Liver (tissue), 9 donors: ENCODE measurements around the gene SNRPA1. TPM values are rescaled to one million over a fixed set of nuclear protein-coding genes. Genes with fewer than 3 reads are reported as not detected.

Source experiments
- DNase-seq: peaks from one replicate; pipeline ENCODE4 v3.0.0-alpha.2; 2017; ENCODE audit warnings: low spot score
- H3K27ac ChIP-seq, 2 donors: one replicate each; pipeline ENCODE4 v1.7.0; 2013; ENCODE audit warnings: inconsistent platforms in 2 of 2, low read length in 2 of 2, control low read depth in 1 of 2, low read depth in 1 of 2, mild to moderate bottlenecking in 1 of 2
- H3K27me3 ChIP-seq, 4 donors: one replicate each; pipeline versions ENCODE4 v1.6.1 to v1.7.0; 2013; ENCODE audit warnings: low read length in 3 of 4, inconsistent platforms in 1 of 4, mild to moderate bottlenecking in 1 of 4, moderate library complexity in 1 of 4; ENCODE audit not compliant: control insufficient read depth in 4 of 4, insufficient read depth in 4 of 4
- H3K36me3 ChIP-seq, 4 donors: one replicate each; pipeline versions ENCODE4 v1.6.1 to v1.7.0; 2013; ENCODE audit warnings: low read length in 3 of 4, mild to moderate bottlenecking in 3 of 4, low read depth in 1 of 4, moderate library complexity in 1 of 4; ENCODE audit not compliant: control insufficient read depth in 4 of 4, insufficient read depth in 3 of 4
- H3K4me1 ChIP-seq, 4 donors: one replicate each; pipeline versions ENCODE4 v1.6.1 to v1.7.0; 2013; ENCODE audit warnings: low read length in 3 of 4, mild to moderate bottlenecking in 3 of 4, moderate library complexity in 1 of 4; ENCODE audit not compliant: control insufficient read depth in 4 of 4, insufficient read depth in 4 of 4
- H3K4me3 ChIP-seq, 3 donors: one replicate each; pipeline versions ENCODE4 v1.6.1 to v1.7.0; 2013; ENCODE audit warnings: low read length in 3 of 3, control low read depth in 1 of 3, low read depth in 1 of 3, mild to moderate bottlenecking in 1 of 3
- H3K9ac ChIP-seq, 2 donors: one replicate each; pipeline ENCODE4 v1.7.0; 2013; ENCODE audit warnings: low read length in 2 of 2, mild to moderate bottlenecking in 2 of 2, moderate library complexity in 2 of 2, control low read depth in 1 of 2, low read depth in 1 of 2
- H3K9me3 ChIP-seq, 4 donors: one replicate each; pipeline versions ENCODE4 v1.6.1 to v1.7.0; 2013; ENCODE audit warnings: low read length in 3 of 4; ENCODE audit not compliant: control insufficient read depth in 4 of 4
- EGR1 ChIP-seq, 2 donors: IDR thresholded peaks; 2 replicates each; pipeline ENCODE4 v1.6.1; 2016 to 2018; ENCODE audit warnings: antibody characterized with exemption in 2 of 2, low read depth in 2 of 2
- FOXA2 ChIP-seq: IDR thresholded peaks from 2 replicates; pipeline ENCODE4 v1.6.1; 2016; ENCODE audit warnings: antibody characterized with exemption
- GABPA ChIP-seq, 2 donors: IDR thresholded peaks in 1 of 2; conservative IDR thresholded peaks in 1 of 2; 2 replicates each; pipeline ENCODE4 v1.6.1; 2016; ENCODE audit warnings: antibody characterized with exemption in 2 of 2, mild to moderate bottlenecking in 1 of 2, moderate library complexity in 1 of 2
- HNF4A ChIP-seq, 2 donors: conservative IDR thresholded peaks; 2 replicates each; pipeline ENCODE4 v1.6.1; 2016; ENCODE audit warnings: antibody characterized with exemption in 2 of 2, mild to moderate bottlenecking in 2 of 2
- HNF4G ChIP-seq: IDR thresholded peaks from 2 replicates; pipeline ENCODE4 v1.6.1; 2016; ENCODE audit warnings: antibody characterized with exemption
- JUND ChIP-seq, 2 donors: IDR thresholded peaks; 2 replicates each; pipeline ENCODE4 v1.6.1; 2016; ENCODE audit warnings: antibody characterized with exemption in 2 of 2
- RAD21 ChIP-seq, 2 donors: IDR thresholded peaks; 2 replicates each; pipeline ENCODE4 v1.6.1; 2016; ENCODE audit warnings: antibody characterized with exemption in 2 of 2, mild to moderate bottlenecking in 2 of 2
- RXRA ChIP-seq, 2 donors: IDR thresholded peaks; 2 replicates each; pipeline ENCODE4 v1.6.1; 2017 to 2018; ENCODE audit warnings: antibody characterized with exemption in 2 of 2, mild to moderate bottlenecking in 1 of 2
- SP1 ChIP-seq: IDR thresholded peaks from 2 replicates; pipeline ENCODE4 v1.6.1; 2018; ENCODE audit warnings: antibody characterized with exemption, mild to moderate bottlenecking
- TAF1 ChIP-seq: conservative IDR thresholded peaks from 2 replicates; pipeline ENCODE4 v1.6.1; 2016; ENCODE audit warnings: antibody characterized with exemption, mild to moderate bottlenecking
- YY1 ChIP-seq: IDR thresholded peaks from 2 replicates; pipeline ENCODE4 v1.6.1; 2016; ENCODE audit warnings: antibody characterized with exemption, mild to moderate bottlenecking
- WGBS: extraction: QIAGEN DNeasy Blood & Tissue Kit; methylation state at CpG from one replicate; pipeline ENCODE4 v1.1.7; 2013; 5-methylcytosine and 5-hydroxymethylcytosine counted together
- polyA plus RNA-seq, 2 donors: library from polyadenylated mRNA; stranded (reverse) in 1 of 2; unstranded in 1 of 2; fragments of 200-250 nt in 1 of 2; fragments of >200 nt in 1 of 2; fragmentation: Nextera tagmentation in 1 of 2; extraction: Ambion mirVana in 1 of 2; gene quantifications; one replicate each; pipeline versions ENCODE4 v1.2.1 to v1.2.3, GENCODE V29; 2013 to 2015
- total RNA-seq, 2 donors: library from RNA; depleted of rRNA; stranded (reverse); fragments of >200 nt; gene quantifications; one replicate each; pipeline ENCODE4 v1.2.3, GENCODE V29; 2014
- TF ChIP-seq, protein P1 (sequence below): IDR thresholded peaks from 2 replicates; pipeline ENCODE4 v1.6.1; 2016; ENCODE audit warnings: antibody characterized with exemption, mild to moderate bottlenecking
- TF ChIP-seq, protein P2 (sequence below): fragments of 150-350 bp; IDR thresholded peaks from 2 replicates; pipeline ENCODE4 v1.5.1; 2017; ENCODE audit warnings: improper control_type of control experiment, low read depth, low read length; ENCODE audit not compliant: missing input control
- TF ChIP-seq, protein P3 (sequence below): IDR thresholded peaks from 2 replicates; pipeline ENCODE4 v1.6.1; 2016; ENCODE audit warnings: antibody characterized with exemption
- TF ChIP-seq, protein P4 (sequence below): IDR thresholded peaks from 2 replicates; pipeline ENCODE4 v1.6.1; 2016; ENCODE audit warnings: antibody characterized with exemption
- donor health status: healthy.
- donor health status: healthy.
- donor health status: healthy.
- donor health status: healthy.
- donor health status: healthy.

Gene SNRPA1
- total and polyA plus RNA-seq, 4 donors, result 12.7 to 31.7 (median 18.0) TPM

DNA sequence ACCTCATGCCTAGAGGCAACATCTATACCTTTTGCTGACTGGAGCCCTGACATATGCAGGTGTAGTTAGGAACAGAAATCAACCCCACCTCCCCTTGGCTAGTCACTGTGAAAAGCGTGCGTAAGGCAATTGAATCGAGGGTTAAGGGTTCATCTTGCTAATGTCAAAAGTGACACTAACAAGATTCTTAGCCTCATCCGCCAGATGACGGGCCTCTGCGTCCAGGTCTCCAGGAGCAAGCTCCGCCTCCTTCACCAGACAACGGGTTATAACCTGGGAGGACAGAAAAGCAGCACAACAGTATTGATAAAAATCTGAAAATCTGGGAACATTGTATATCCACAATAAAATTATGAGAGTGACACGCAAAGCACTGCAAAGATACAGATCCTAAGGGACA, 22.5 kb downstream of the SNRPA1 start:
- Histone ChIP-seq H3K4me1 (peaks cover 0 to 11% (median under 1%) of the 10 kb centered on the region in 4 donors), H3K9ac (no peak overlapping the region), H3K9me3 (no peaks in the 10 kb centered on the region), H3K36me3 (peaks cover 18 to 54% (median 51%) of the 10 kb centered on the region in 4 donors), H3K27ac (no peak overlapping the region), H3K4me3 (no peak overlapping the region), H3K27me3 (no peaks in the 10 kb centered on the region)
- no peak for DNase-seq
- TF ChIP-seq, protein P1, sequence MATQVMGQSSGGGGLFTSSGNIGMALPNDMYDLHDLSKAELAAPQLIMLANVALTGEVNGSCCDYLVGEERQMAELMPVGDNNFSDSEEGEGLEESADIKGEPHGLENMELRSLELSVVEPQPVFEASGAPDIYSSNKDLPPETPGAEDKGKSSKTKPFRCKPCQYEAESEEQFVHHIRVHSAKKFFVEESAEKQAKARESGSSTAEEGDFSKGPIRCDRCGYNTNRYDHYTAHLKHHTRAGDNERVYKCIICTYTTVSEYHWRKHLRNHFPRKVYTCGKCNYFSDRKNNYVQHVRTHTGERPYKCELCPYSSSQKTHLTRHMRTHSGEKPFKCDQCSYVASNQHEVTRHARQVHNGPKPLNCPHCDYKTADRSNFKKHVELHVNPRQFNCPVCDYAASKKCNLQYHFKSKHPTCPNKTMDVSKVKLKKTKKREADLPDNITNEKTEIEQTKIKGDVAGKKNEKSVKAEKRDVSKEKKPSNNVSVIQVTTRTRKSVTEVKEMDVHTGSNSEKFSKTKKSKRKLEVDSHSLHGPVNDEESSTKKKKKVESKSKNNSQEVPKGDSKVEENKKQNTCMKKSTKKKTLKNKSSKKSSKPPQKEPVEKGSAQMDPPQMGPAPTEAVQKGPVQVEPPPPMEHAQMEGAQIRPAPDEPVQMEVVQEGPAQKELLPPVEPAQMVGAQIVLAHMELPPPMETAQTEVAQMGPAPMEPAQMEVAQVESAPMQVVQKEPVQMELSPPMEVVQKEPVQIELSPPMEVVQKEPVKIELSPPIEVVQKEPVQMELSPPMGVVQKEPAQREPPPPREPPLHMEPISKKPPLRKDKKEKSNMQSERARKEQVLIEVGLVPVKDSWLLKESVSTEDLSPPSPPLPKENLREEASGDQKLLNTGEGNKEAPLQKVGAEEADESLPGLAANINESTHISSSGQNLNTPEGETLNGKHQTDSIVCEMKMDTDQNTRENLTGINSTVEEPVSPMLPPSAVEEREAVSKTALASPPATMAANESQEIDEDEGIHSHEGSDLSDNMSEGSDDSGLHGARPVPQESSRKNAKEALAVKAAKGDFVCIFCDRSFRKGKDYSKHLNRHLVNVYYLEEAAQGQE, result no peak
- TF ChIP-seq YY1, result no peak
- no peak for TF ChIP-seq EGR1 (IDR thresholded peaks at IDR 0.05; ENCODE audit: low read depth in 2 of 2)
- no peak for TF ChIP-seq GABPA (IDR thresholded peaks at IDR 0.05 in 1 of 2, conservative IDR thresholded peaks at IDR 0.05 in 1 of 2)
- TF ChIP-seq HNF4A (conservative IDR thresholded peaks at IDR 0.05), result no peak
- no peak for TF ChIP-seq TAF1
- TF ChIP-seq, protein P2, sequence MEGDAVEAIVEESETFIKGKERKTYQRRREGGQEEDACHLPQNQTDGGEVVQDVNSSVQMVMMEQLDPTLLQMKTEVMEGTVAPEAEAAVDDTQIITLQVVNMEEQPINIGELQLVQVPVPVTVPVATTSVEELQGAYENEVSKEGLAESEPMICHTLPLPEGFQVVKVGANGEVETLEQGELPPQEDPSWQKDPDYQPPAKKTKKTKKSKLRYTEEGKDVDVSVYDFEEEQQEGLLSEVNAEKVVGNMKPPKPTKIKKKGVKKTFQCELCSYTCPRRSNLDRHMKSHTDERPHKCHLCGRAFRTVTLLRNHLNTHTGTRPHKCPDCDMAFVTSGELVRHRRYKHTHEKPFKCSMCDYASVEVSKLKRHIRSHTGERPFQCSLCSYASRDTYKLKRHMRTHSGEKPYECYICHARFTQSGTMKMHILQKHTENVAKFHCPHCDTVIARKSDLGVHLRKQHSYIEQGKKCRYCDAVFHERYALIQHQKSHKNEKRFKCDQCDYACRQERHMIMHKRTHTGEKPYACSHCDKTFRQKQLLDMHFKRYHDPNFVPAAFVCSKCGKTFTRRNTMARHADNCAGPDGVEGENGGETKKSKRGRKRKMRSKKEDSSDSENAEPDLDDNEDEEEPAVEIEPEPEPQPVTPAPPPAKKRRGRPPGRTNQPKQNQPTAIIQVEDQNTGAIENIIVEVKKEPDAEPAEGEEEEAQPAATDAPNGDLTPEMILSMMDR, result no peak
- TF ChIP-seq JUND (IDR thresholded peaks at IDR 0.05), result no peak
- TF ChIP-seq RXRA (IDR thresholded peaks at IDR 0.05), result no peak
- no peak for TF ChIP-seq HNF4G
- no peak for TF ChIP-seq SP1
- 92% methylated on average over 9 of the region's 9 CpGs for WGBS

DNA sequence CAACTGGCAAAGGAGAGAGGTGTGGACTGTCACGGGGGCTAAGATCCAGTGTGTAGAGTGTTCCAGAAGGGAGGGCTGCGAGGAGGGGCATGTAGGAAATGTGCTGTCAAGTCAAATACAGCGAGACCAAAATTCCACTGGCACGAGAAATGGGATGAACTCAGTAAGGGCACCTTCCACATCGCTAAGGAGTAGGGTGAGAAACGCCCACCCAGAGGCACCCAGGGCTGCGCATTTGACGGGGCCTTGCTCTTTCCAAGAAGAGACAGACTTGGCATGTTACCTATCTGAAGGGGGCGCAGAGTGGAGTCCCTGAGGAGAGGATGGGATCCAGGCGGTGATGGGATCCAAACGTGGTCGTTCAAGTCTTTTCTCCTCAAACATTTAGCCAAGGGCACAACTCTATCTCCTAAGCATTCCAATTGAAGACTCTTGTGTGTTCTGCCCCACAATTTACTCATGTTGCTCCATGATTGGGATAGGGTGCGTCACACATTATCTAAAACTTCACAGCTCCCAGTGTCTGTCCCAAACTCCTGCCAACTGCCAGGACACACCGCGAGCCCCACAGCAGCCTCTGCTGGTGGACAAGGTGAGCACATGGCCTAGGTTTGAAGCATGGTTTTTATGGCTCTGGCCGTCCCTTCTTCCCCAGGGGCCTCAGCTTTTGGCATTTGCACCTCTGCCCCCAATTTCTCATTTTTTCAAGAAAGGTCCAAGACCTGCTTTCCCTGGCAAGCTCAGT, 25.4 kb downstream of the SNRPA1 start:
- WGBS, result 93% methylated on average over 16 of the region's 16 CpGs
- H3K9ac ChIP-seq, result no peak overlapping the region
- DNase-seq, result no peak
- H3K9me3 ChIP-seq, result no peaks in the 10 kb centered on the region
- H3K4me3 ChIP-seq, result no peak overlapping the region
- H3K4me1 ChIP-seq, result no peaks in the 10 kb centered on the region
- H3K27ac ChIP-seq, result no peak overlapping the region
- H3K36me3 ChIP-seq, result peaks cover 15 to 46% (median 44%) of the 10 kb centered on the region in 4 donors
- H3K27me3 ChIP-seq, result no peaks in the 10 kb centered on the region
- no peak for TF ChIP-seq HNF4G
- TF ChIP-seq YY1, result no peak
- no peak for TF ChIP-seq RXRA (IDR thresholded peaks at IDR 0.05)
- TF ChIP-seq TAF1, result no peak
- no peak for TF ChIP-seq FOXA2
- TF ChIP-seq GABPA (IDR thresholded peaks at IDR 0.05 in 1 of 2, conservative IDR thresholded peaks at IDR 0.05 in 1 of 2), result no peak
- TF ChIP-seq RAD21 (IDR thresholded peaks at IDR 0.05), result peak in 1 of 2 donors; percentile 38
- TF ChIP-seq, protein P3, sequence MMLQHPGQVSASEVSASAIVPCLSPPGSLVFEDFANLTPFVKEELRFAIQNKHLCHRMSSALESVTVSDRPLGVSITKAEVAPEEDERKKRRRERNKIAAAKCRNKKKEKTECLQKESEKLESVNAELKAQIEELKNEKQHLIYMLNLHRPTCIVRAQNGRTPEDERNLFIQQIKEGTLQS, result no peak
- TF ChIP-seq, protein P2, result peak; percentile 18
- no peak for TF ChIP-seq EGR1 (IDR thresholded peaks at IDR 0.05; ENCODE audit: low read depth in 2 of 2)
- TF ChIP-seq HNF4A (conservative IDR thresholded peaks at IDR 0.05), result no peak
- TF ChIP-seq, protein P1, result no peak
- TF ChIP-seq, protein P4, sequence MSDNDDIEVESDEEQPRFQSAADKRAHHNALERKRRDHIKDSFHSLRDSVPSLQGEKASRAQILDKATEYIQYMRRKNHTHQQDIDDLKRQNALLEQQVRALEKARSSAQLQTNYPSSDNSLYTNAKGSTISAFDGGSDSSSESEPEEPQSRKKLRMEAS, result no peak
